Immature natural killer cell (primary cell): ENCODE measurements around the gene FIGNL1. TPM values are rescaled to one million over a fixed set of nuclear protein-coding genes. Genes with fewer than 3 reads are reported as not detected.

Source experiments
- DNase-seq, 3 donors: peaks; one replicate each; pipeline ENCODE4 v3.0.0; 2022; ENCODE audit warnings: mixed read lengths in 1 of 3
- H3K27ac Mint-ChIP-seq, 6 donors: one replicate each; pipeline ENCODE4 v1.8.0; 2020; ENCODE audit warnings: mixed read lengths in 6 of 6, mild to moderate bottlenecking in 5 of 6, inconsistent platforms in 4 of 6, moderate library complexity in 3 of 6
- H3K27me3 Mint-ChIP-seq, 3 donors: one replicate each; pipeline ENCODE4 v1.8.0; 2020 to 2021; ENCODE audit warnings: low read depth in 3 of 3, mild to moderate bottlenecking in 3 of 3, mixed read lengths in 3 of 3, moderate library complexity in 3 of 3, inconsistent platforms in 1 of 3
- H3K36me3 Mint-ChIP-seq, 3 donors: one replicate each; pipeline ENCODE4 v1.8.0; 2020; ENCODE audit warnings: mixed read lengths in 3 of 3, inconsistent platforms in 2 of 3, mild to moderate bottlenecking in 2 of 3
- H3K4me1 Mint-ChIP-seq, 2 donors: one replicate each; pipeline ENCODE4 v1.8.0; 2020; ENCODE audit warnings: inconsistent platforms in 2 of 2, mild to moderate bottlenecking in 2 of 2, mixed read lengths in 2 of 2, moderate library complexity in 1 of 2
- H3K4me3 Mint-ChIP-seq, 5 donors: one replicate each; pipeline ENCODE4 v1.8.0; 2020; ENCODE audit warnings: mild to moderate bottlenecking in 5 of 5, mixed read lengths in 5 of 5, inconsistent platforms in 3 of 5, moderate library complexity in 3 of 5
- H3K9me3 Mint-ChIP-seq, 6 donors: one replicate each; pipeline ENCODE4 v1.8.0; 2020; ENCODE audit warnings: mild to moderate bottlenecking in 6 of 6, mixed read lengths in 6 of 6, inconsistent platforms in 4 of 6, moderate library complexity in 3 of 6
- polyA plus RNA-seq, 3 donors: library from polyadenylated mRNA; unstranded; fragments of 300-500 nt; fragmentation: Illumina TruSeq; gene quantifications; one replicate each; pipeline ENCODE4 v1.2.3, GENCODE V29; 2021

Gene FIGNL1
- polyA plus RNA-seq, 3 donors from 2014 or later: 1.8 to 10.3 (median 3.7) TPM

GRCh38 chr7:50479743-50480517, 29.8 kb upstream of the FIGNL1 start:
- Mint-ChIP-seq H3K4me1 (no peaks in the 10 kb centered on the region), H3K27me3 (peaks cover 5 to 11% (median 6%) of the 10 kb centered on the region in 3 donors), H3K4me3 (no peak overlapping the region), H3K36me3 (no peaks in the 10 kb centered on the region), H3K27ac (no peak overlapping the region), H3K9me3 (no peaks in the 10 kb centered on the region)
- DNase-seq: no peak

GRCh38 chr7:50477640-50478039, 27.5 kb upstream of the FIGNL1 start:
- Mint-ChIP-seq H3K9me3 (no peaks in the 10 kb centered on the region), H3K27ac (no peak overlapping the region), H3K4me1 (no peaks in the 10 kb centered on the region), H3K36me3 (no peaks in the 10 kb centered on the region), H3K4me3 (no peak overlapping the region), H3K27me3 (peaks cover 3 to 7% (median 5%) of the 10 kb centered on the region in 3 donors)
- DNase-seq: no peak

GRCh38 chr7:50476953-50477625, 26.9 kb upstream of the FIGNL1 start:
- DNase-seq: no peak
- no peak overlapping the region for H3K4me3 Mint-ChIP-seq
- peaks cover 3 to 7% (median 6%) of the 10 kb centered on the region in 3 donors for H3K27me3 Mint-ChIP-seq
- H3K9me3 Mint-ChIP-seq: no peaks in the 10 kb centered on the region
- H3K36me3 Mint-ChIP-seq: no peaks in the 10 kb centered on the region
- H3K27ac Mint-ChIP-seq: no peak overlapping the region
- no peaks in the 10 kb centered on the region for H3K4me1 Mint-ChIP-seq

- H3K9me3 Mint-ChIP-seq: no peaks in the 10 kb centered on the region
- no peak for DNase-seq
- peaks cover 3 to 8% (median 7%) of the 10 kb centered on the region in 3 donors for H3K27me3 Mint-ChIP-seq
- H3K4me1 Mint-ChIP-seq: no peaks in the 10 kb centered on the region
- H3K36me3 Mint-ChIP-seq: no peaks in the 10 kb centered on the region
- no peak overlapping the region for H3K4me3 Mint-ChIP-seq
- no peak overlapping the region for H3K27ac Mint-ChIP-seq
Observed at GRCh38 chr7:50475340-50475739, 25.2 kb upstream of the FIGNL1 start.

GRCh38 chr7:50474382-50475160, 24.4 kb upstream of the FIGNL1 start:
- H3K4me1 Mint-ChIP-seq: no peaks in the 10 kb centered on the region

GRCh38 chr7:50473531-50473930, 23.4 kb upstream of the FIGNL1 start:
- H3K27ac Mint-ChIP-seq: no peak overlapping the region
- DNase-seq: no peak
- H3K9me3 Mint-ChIP-seq: no peaks in the 10 kb centered on the region
- H3K27me3 Mint-ChIP-seq: peaks cover 3 to 12% (median 8%) of the 10 kb centered on the region in 3 donors
- H3K36me3 Mint-ChIP-seq: no peaks in the 10 kb centered on the region
- H3K4me3 Mint-ChIP-seq: no peak overlapping the region
- H3K4me1 Mint-ChIP-seq: no peaks in the 10 kb centered on the region

More at GRCh38 chr7:50474382-50475160, 24.4 kb upstream of the FIGNL1 start:
- H3K27ac Mint-ChIP-seq: no peak overlapping the region
- no peaks in the 10 kb centered on the region for H3K36me3 Mint-ChIP-seq
- no peak overlapping the region for H3K4me3 Mint-ChIP-seq
- H3K9me3 Mint-ChIP-seq: no peaks in the 10 kb centered on the region
- H3K27me3 Mint-ChIP-seq: peaks cover 3 to 8% (median 7%) of the 10 kb centered on the region in 3 donors
- DNase-seq: no peak

GRCh38 chr7:50472427-50472826, 22.3 kb upstream of the FIGNL1 start:
- Mint-ChIP-seq H3K4me1 (peaks cover 7 to 10% of the 10 kb centered on the region in 2 donors), H3K27ac (no peak overlapping the region), H3K36me3 (no peaks in the 10 kb centered on the region), H3K4me3 (no peak overlapping the region), H3K9me3 (no peaks in the 10 kb centered on the region), H3K27me3 (peaks cover 6 to 12% (median 8%) of the 10 kb centered on the region in 3 donors)
- no peak for DNase-seq

DNA sequence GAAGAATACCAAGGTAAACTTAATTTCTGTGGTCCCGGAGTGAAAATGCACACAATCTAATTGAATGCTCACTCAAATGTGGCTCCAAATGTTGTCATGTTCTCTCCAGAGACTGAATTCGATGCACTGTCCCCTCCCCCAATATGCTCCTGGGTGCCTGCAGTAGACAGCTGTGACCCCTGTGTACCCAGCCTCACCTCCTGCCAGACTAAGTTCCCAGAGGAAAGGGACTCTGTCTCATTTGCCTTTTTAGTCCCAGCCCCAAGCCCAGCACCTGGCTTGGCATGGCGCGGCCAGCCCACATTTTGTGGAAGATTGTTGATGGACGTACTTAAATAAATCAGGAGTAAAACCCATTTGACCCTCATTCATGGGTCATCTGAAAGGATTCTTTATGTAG, 21.8 kb upstream of the FIGNL1 start:
- H3K27ac Mint-ChIP-seq: no peak overlapping the region
- no peaks in the 10 kb centered on the region for H3K36me3 Mint-ChIP-seq
- H3K4me3 Mint-ChIP-seq: no peak overlapping the region
- peaks cover 8 to 10% of the 10 kb centered on the region in 2 donors for H3K4me1 Mint-ChIP-seq
- H3K9me3 Mint-ChIP-seq: no peaks in the 10 kb centered on the region
- no peak for DNase-seq
- H3K27me3 Mint-ChIP-seq: peaks cover 3 to 10% (median 8%) of the 10 kb centered on the region in 3 donors

DNA sequence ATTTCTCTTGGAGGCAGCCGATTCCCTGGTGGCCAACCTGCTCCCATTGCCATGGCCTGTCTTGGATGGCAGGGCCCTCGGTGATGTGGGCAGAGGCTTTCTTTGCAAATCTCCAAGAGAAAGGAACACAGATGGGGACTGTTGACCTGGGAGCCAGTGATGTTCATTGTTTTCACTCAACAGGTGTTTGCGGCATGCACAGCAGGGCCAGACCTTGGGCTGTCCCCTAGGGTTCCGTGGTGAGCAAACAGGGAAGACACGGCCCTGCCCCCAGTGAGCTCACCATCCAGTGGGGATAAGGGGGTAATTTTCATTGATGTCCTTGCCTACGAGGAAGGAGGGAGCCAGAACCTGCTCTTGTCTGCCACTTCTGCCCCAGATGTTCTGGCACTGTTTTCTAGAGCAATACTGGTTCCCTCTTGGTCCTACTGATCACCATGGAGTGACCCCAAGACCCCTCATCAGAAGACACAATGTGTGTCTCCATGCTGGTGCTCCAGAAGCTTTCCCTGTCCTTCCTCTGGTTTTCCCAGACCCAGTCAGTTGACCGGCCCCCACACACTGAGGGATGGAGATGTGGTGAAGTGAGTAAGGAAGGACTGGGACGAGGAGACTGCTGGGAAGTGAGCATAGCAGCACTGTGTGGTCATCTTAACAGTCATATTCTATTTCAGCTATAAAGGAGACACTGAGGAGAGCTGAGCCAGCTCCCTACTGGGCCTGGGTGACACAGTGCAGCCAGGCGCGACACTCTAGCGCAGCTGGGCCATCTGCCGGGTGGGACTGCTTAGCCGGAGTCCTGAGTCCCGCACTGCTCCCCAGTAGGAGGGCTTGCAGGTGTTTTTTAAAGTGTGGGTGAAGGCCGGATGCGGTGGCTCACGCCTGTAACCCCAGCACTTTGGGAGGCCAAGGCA, 20.4 kb upstream of the FIGNL1 start:
- no peaks in the 10 kb centered on the region for H3K9me3 Mint-ChIP-seq
- H3K27ac Mint-ChIP-seq: no peak overlapping the region
- H3K4me1 Mint-ChIP-seq: peaks cover 8 to 10% of the 10 kb centered on the region in 2 donors
- no peak for DNase-seq
- peaks cover 3 to 7% (median 6%) of the 10 kb centered on the region in 3 donors for H3K27me3 Mint-ChIP-seq
- no peaks in the 10 kb centered on the region for H3K36me3 Mint-ChIP-seq
- H3K4me3 Mint-ChIP-seq: no peak overlapping the region

GRCh38 chr7:50469181-50469580, 19.0 kb upstream of the FIGNL1 start:
- Mint-ChIP-seq H3K4me1 (peaks cover 8 to 10% of the 10 kb centered on the region in 2 donors), H3K27ac (no peak overlapping the region), H3K27me3 (peaks cover 3 to 7% (median 6%) of the 10 kb centered on the region in 3 donors), H3K36me3 (no peaks in the 10 kb centered on the region), H3K9me3 (no peaks in the 10 kb centered on the region), H3K4me3 (no peak overlapping the region)
- no peak for DNase-seq

GRCh38 chr7:50467817-50468610, 17.9 kb upstream of the FIGNL1 start:
- H3K27ac Mint-ChIP-seq: peak overlapping the region in 2 of 6 donors; percentile 49 to 53

DNA sequence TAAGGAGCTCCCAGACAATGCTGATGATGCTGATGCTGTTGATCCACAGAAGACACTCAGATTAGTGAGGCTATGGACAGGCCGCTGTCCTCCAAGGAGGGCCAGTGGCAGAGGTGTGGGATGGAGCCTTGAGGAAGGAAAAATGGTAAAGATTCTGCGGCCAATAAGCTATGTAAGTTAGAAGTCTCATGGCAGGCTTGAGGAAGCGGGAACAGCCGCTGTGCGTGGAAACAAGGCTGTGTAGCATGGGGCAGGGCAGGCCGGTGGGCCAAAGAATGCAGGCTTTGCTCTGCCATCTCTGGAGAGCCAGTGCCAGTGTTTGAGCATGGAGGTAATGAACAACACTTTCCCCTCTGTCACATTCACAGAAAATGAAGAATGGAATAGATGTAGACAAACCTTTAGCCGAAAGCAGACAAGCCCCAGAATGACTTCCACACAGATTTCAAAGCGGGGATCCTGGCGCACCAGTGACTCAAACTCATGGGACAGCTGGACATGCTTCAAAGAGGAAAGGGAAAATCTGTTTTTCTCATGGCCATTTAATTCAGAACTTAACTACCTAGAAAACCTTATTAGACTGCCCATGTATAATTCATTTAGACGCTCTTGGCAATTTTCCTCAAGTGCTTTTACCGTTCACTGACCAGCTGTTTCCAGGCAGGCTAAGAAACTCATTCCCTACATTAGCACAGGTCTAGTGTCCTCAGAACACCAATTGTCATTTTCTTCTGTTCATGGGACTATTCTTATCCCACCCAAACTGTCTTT, 16.9 kb upstream of the FIGNL1 start:
- Mint-ChIP-seq H3K9me3 (no peaks in the 10 kb centered on the region), H3K36me3 (no peaks in the 10 kb centered on the region), H3K4me3 (peak overlapping the region in 2 of 5 donors; percentile 1 to 52), H3K27me3 (peaks cover 3 to 7% (median 3%) of the 10 kb centered on the region in 3 donors), H3K27ac (no peak overlapping the region), H3K4me1 (peaks cover 8 to 10% of the 10 kb centered on the region in 2 donors)
- no peak for DNase-seq

More at GRCh38 chr7:50467817-50468610, 17.9 kb upstream of the FIGNL1 start:
- Mint-ChIP-seq H3K4me3 (peak overlapping the region; percentile 18 to 69 (median 57)), H3K4me1 (peaks cover 8 to 10% of the 10 kb centered on the region in 2 donors), H3K27me3 (peaks cover 3 to 7% (median 5%) of the 10 kb centered on the region in 3 donors), H3K9me3 (no peaks in the 10 kb centered on the region), H3K36me3 (no peaks in the 10 kb centered on the region)
- peak; percentile 65 to 71 (median 67) for DNase-seq
